ENCODE results near the gene F2RL3. TPM values are rescaled to one million over a fixed set of nuclear protein-coding genes. Genes with fewer than 3 reads are reported as not detected.

Gene F2RL3
- total RNA-seq, 1 experiment from 2014 or later = not detected

DNA sequence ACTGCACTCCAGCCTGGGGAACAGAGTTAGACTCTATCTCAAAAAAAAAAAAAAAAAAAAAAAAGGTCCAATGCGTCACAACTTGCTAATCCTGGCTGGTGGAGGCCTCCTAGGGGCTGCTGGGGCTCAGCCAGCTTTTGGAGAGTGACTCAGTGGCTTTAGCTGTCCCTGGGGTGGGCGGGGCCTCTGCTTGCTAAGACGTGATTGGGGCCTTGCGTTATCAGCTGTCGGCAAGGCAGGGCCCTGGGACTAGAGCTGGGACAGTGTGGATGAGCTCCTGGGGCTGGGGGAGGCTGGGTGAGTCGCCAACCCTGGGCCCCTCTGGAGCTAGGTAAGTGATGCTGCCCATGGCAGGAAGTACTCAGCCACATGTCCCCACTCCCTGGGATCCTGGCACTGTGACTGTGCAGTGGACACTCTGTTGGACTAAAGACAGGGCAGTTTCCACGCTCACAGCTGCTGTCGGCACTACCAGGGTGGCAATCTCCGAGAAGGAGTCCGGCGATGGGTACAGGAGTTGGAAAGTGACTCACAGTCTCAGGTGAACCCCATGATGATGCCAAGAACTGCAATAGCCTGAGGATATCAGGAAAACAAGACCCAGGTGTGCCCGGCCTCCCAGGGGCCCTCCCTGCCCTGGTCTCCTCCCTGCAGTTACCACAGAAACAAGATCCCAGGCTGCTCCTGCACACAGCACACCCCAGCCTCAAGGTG lies 32.2 kb downstream of the F2RL3 start:
- ChIA-PET CTCF (no interaction called here), POLR2A (no interaction called here)
- ATAC-seq (0 out of 2 replicates have a peak, but pooled peaks have one; percentile 42), DNase-seq (ENCODE audit: low read depth, low spot score) (no peak)
- Histone ChIP-seq H3K4me1 (ENCODE audit: control insufficient read depth, insufficient read depth, low read length) (no peaks in the 10 kb centered on the region), H3K36me3 (ENCODE audit: control insufficient read depth, insufficient read depth, low read length) (no peaks in the 10 kb centered on the region), H3K9me3 (ENCODE audit: control insufficient read depth, insufficient read depth, low read depth, low read length) (no peaks in the 10 kb centered on the region), H3K4me3 (ENCODE audit: low read depth in 2 of 2, low read length in 2 of 2) (no peak overlapping the region), H3K27ac (ENCODE audit: low read length) (no peak overlapping the region), H3K27me3 (ENCODE audit: control insufficient read depth, insufficient read depth, low read length) (no peaks in the 10 kb centered on the region)
- no TSS peak for BruUV-seq (replicated peaks)
- intact Hi-C loops (cut with micrococcal nuclease; ENCODE audit: unreplicated experiment) (no loop called here), in situ Hi-C loops (cut with HindIII; ENCODE audit: low pct_unique_long_range_greater_than_20kb, low sequenced_read_pairs) (no loop called here)
- TF ChIP-seq, protein P1, sequence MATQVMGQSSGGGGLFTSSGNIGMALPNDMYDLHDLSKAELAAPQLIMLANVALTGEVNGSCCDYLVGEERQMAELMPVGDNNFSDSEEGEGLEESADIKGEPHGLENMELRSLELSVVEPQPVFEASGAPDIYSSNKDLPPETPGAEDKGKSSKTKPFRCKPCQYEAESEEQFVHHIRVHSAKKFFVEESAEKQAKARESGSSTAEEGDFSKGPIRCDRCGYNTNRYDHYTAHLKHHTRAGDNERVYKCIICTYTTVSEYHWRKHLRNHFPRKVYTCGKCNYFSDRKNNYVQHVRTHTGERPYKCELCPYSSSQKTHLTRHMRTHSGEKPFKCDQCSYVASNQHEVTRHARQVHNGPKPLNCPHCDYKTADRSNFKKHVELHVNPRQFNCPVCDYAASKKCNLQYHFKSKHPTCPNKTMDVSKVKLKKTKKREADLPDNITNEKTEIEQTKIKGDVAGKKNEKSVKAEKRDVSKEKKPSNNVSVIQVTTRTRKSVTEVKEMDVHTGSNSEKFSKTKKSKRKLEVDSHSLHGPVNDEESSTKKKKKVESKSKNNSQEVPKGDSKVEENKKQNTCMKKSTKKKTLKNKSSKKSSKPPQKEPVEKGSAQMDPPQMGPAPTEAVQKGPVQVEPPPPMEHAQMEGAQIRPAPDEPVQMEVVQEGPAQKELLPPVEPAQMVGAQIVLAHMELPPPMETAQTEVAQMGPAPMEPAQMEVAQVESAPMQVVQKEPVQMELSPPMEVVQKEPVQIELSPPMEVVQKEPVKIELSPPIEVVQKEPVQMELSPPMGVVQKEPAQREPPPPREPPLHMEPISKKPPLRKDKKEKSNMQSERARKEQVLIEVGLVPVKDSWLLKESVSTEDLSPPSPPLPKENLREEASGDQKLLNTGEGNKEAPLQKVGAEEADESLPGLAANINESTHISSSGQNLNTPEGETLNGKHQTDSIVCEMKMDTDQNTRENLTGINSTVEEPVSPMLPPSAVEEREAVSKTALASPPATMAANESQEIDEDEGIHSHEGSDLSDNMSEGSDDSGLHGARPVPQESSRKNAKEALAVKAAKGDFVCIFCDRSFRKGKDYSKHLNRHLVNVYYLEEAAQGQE (IDR thresholded peaks at IDR 0.05; ENCODE audit: insufficient read depth in 1 of 2, low read depth in 2 of 2, low read length in 1 of 2) = no peak
- TF ChIP-seq, protein P2, sequence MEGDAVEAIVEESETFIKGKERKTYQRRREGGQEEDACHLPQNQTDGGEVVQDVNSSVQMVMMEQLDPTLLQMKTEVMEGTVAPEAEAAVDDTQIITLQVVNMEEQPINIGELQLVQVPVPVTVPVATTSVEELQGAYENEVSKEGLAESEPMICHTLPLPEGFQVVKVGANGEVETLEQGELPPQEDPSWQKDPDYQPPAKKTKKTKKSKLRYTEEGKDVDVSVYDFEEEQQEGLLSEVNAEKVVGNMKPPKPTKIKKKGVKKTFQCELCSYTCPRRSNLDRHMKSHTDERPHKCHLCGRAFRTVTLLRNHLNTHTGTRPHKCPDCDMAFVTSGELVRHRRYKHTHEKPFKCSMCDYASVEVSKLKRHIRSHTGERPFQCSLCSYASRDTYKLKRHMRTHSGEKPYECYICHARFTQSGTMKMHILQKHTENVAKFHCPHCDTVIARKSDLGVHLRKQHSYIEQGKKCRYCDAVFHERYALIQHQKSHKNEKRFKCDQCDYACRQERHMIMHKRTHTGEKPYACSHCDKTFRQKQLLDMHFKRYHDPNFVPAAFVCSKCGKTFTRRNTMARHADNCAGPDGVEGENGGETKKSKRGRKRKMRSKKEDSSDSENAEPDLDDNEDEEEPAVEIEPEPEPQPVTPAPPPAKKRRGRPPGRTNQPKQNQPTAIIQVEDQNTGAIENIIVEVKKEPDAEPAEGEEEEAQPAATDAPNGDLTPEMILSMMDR (IDR thresholded peaks at IDR 0.05) = no peak
- TF ChIP-seq SIN3A (IDR thresholded peaks at IDR 0.05; ENCODE audit: borderline replicate concordance, insufficient read depth, low read depth, low read length) = no peak
- TF ChIP-seq POLR2AphosphoS5 (IDR thresholded peaks at IDR 0.05; ENCODE audit: low read depth, low read length) = no peak

DNA sequence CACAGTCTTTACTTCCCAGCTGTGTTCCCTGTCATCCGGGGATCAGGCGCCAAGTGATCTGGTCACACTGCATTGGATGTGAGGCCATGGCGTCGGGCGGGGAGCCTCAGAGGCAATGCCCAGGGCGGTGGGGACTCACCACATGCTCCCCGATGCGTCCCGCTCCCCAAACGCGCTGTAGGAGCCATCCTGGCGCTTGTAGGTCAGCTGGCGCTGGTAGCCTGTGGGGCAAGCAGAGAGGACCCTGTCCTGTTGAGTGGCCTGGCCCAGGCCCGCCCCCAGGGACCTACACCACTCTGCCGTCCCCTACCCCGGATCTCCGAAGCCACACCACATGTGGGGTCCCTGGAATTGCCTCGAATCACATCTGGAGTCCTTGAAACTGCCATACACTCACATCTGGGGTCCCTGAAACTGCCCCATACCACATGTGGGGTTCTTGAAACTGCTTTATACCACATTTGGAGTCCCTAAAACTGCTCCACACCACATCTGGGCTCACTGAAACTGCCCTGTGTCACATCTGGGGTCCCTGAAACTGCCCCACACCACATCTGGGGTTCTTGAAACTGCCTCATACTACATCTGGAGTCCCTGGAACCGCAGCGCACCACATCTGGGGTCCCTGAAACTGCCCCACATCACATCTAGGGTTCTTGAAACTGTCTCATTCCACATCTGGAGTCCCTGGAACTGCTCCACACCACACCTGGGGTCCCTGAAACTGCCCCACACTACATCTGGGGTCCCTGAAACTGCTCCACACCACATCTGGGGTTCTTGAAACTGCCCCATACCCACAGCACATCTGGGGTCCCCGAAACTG lies 33.2 kb downstream of the F2RL3 start:
- intact Hi-C loops (cut with micrococcal nuclease; ENCODE audit: unreplicated experiment) = no loop called here
- H3K27ac ChIP-seq (ENCODE audit: low read length) = no peak overlapping the region
- no peaks in the 10 kb centered on the region for H3K4me1 ChIP-seq (ENCODE audit: control insufficient read depth, insufficient read depth, low read length)
- no peak overlapping the region for H3K4me3 ChIP-seq (ENCODE audit: low read depth in 2 of 2, low read length in 2 of 2)
- H3K36me3 ChIP-seq (ENCODE audit: control insufficient read depth, insufficient read depth, low read length) = no peaks in the 10 kb centered on the region
- in situ Hi-C loops (cut with HindIII; ENCODE audit: low pct_unique_long_range_greater_than_20kb, low sequenced_read_pairs) = no loop called here
- TF ChIP-seq, protein P2 (IDR thresholded peaks at IDR 0.05) = no peak
- TF ChIP-seq, protein P1 (IDR thresholded peaks at IDR 0.05; ENCODE audit: insufficient read depth in 1 of 2, low read depth in 2 of 2, low read length in 1 of 2) = no peak
- TF ChIP-seq TCF7L2 (IDR thresholded peaks at IDR 0.05; ENCODE audit: low read depth, low read length) (no peak), SIN3A (IDR thresholded peaks at IDR 0.05; ENCODE audit: borderline replicate concordance, insufficient read depth, low read depth, low read length) (no peak)
- H3K9me3 ChIP-seq (ENCODE audit: control insufficient read depth, insufficient read depth, low read depth, low read length) = no peaks in the 10 kb centered on the region
- H3K27me3 ChIP-seq (ENCODE audit: control insufficient read depth, insufficient read depth, low read length) = no peaks in the 10 kb centered on the region
- no peak for ATAC-seq
- DNase-seq (ENCODE audit: low read depth, low spot score) = no peak
- CTCF ChIA-PET = no interaction called here
- no TSS peak for BruUV-seq (replicated peaks)
- POLR2A ChIA-PET = no interaction called here
